HepG2 (cell line): ENCODE measurements around the gene LDHAL6B. TPM values are rescaled to one million over a fixed set of nuclear protein-coding genes. Genes with fewer than 3 reads are reported as not detected.

Experiments used
- CCAR2 ChIP-seq: fragments of 200-400 bp; formaldehyde crosslinking; optimal IDR thresholded peaks from 2 replicates; pipeline ENCODE3; 2018; ENCODE audit warnings: low read depth, mild to moderate bottlenecking, low read length, moderate library complexity
- GRHL1 ChIP-seq: sonication (generic); formaldehyde crosslinking; conservative IDR thresholded peaks from 2 replicates; pipeline ENCODE4 v1.8.0; 2022; ENCODE audit warnings: missing genetic modification reagents
- GZF1 ChIP-seq: sonication (generic); formaldehyde crosslinking; IDR thresholded peaks from 2 replicates; pipeline ENCODE4 v1.5.1; 2020; ENCODE audit warnings: mild to moderate bottlenecking, missing genetic modification reagents
- MBNL3 ChIP-seq: fragments of 250-450 bp; sonication (Bioruptor Pico); conservative IDR thresholded peaks from 2 replicates; pipeline ENCODE4 v1.8.0; 2022; ENCODE audit warnings: mild to moderate bottlenecking, inconsistent platforms
- MTA3 ChIP-seq: sonication (generic); formaldehyde crosslinking; IDR thresholded peaks from 2 replicates; pipeline ENCODE4 v1.4.0; 2020; ENCODE audit warnings: missing genetic modification reagents
- NFE2L1 ChIP-seq: sonication (generic); formaldehyde crosslinking; IDR thresholded peaks from 2 replicates; pipeline ENCODE4 v1.4.0; 2020; ENCODE audit warnings: missing genetic modification reagents, mild to moderate bottlenecking, borderline replicate concordance
- NFYC ChIP-seq: IDR thresholded peaks from 2 replicates; pipeline ENCODE4 v1.6.1; 2016; ENCODE audit warnings: missing genetic modification reagents, missing compliant biosample characterization
- ZBTB3 ChIP-seq: sonication (generic); formaldehyde crosslinking; IDR thresholded peaks from 2 replicates; pipeline ENCODE4 v1.4.0; 2020; ENCODE audit warnings: low read depth, mild to moderate bottlenecking, moderate library complexity, missing genetic modification reagents, borderline replicate concordance
- ZBTB7B ChIP-seq: sonication (generic); formaldehyde crosslinking; IDR thresholded peaks from 2 replicates; pipeline ENCODE4 v1.4.0; 2020; ENCODE audit warnings: missing genetic modification reagents
- polyA plus RNA-seq, 8 experiments: library from polyadenylated mRNA; depleted of rRNA in 3 of 8; stranded (reverse) in 7 of 8; unstranded in 1 of 8; fragments of >200 nt; fragmentation: Illumina TruSeq in 4 of 8; extraction: Trizol in 4 of 8; gene quantifications; 2 replicates each; pipeline versions ENCODE4 v1.2.1 to v1.2.3, GENCODE V29; 2011 to 2016; ENCODE audit warnings: low read depth in 4 of 8, missing spikeins in 1 of 8, mixed read lengths in 1 of 8; ENCODE audit not compliant: insufficient read depth in 1 of 8
- total RNA-seq, 5 experiments: library from RNA; depleted of rRNA; stranded (reverse); fragments of >200 nt; fragmentation: Illumina TruSeq; extraction: Trizol; gene quantifications; 2 replicates each; pipeline ENCODE4 v1.2.3, GENCODE V29; 2016; ENCODE audit warnings: low read depth in 1 of 5
- TF ChIP-seq, protein P1 (sequence below): sonication (generic); formaldehyde crosslinking; IDR thresholded peaks from 2 replicates; pipeline ENCODE4 v1.5.1; 2020; ENCODE audit warnings: mild to moderate bottlenecking, missing genetic modification reagents, moderate library complexity
- TF ChIP-seq, protein P2 (sequence below): sonication (generic); formaldehyde crosslinking; IDR thresholded peaks from 2 replicates; pipeline ENCODE4 v1.4.0; 2020; ENCODE audit warnings: missing genetic modification reagents, mild to moderate bottlenecking, borderline replicate concordance
- TF ChIP-seq, protein P3 (sequence below): IDR thresholded peaks from 2 replicates; pipeline ENCODE4 v1.6.1; 2016; ENCODE audit warnings: control low read depth
- TF ChIP-seq, protein P4 (sequence below): sonication (generic); formaldehyde crosslinking; IDR thresholded peaks from 2 replicates; pipeline ENCODE4 v1.5.0; 2020; ENCODE audit warnings: mild to moderate bottlenecking, missing genetic modification reagents

LDHAL6B gene
- total and polyA plus RNA-seq, 2 of the 13 experiments (the other 11 are each of a cell fraction or from before 2014, with no cell fraction given) = not detected

- TF ChIP-seq, protein P1, sequence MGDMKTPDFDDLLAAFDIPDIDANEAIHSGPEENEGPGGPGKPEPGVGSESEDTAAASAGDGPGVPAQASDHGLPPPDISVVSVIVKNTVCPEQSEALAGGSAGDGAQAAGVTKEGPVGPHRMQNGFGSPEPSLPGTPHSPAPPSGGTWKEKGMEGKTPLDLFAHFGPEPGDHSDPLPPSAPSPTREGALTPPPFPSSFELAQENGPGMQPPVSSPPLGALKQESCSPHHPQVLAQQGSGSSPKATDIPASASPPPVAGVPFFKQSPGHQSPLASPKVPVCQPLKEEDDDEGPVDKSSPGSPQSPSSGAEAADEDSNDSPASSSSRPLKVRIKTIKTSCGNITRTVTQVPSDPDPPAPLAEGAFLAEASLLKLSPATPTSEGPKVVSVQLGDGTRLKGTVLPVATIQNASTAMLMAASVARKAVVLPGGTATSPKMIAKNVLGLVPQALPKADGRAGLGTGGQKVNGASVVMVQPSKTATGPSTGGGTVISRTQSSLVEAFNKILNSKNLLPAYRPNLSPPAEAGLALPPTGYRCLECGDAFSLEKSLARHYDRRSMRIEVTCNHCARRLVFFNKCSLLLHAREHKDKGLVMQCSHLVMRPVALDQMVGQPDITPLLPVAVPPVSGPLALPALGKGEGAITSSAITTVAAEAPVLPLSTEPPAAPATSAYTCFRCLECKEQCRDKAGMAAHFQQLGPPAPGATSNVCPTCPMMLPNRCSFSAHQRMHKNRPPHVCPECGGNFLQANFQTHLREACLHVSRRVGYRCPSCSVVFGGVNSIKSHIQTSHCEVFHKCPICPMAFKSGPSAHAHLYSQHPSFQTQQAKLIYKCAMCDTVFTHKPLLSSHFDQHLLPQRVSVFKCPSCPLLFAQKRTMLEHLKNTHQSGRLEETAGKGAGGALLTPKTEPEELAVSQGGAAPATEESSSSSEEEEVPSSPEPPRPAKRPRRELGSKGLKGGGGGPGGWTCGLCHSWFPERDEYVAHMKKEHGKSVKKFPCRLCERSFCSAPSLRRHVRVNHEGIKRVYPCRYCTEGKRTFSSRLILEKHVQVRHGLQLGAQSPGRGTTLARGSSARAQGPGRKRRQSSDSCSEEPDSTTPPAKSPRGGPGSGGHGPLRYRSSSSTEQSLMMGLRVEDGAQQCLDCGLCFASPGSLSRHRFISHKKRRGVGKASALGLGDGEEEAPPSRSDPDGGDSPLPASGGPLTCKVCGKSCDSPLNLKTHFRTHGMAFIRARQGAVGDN (CRISPR knock-in tag) = no peak
- no peak for TF ChIP-seq GZF1
- no peak for TF ChIP-seq MTA3
- no peak for TF ChIP-seq NFE2L1
- TF ChIP-seq, protein P2, sequence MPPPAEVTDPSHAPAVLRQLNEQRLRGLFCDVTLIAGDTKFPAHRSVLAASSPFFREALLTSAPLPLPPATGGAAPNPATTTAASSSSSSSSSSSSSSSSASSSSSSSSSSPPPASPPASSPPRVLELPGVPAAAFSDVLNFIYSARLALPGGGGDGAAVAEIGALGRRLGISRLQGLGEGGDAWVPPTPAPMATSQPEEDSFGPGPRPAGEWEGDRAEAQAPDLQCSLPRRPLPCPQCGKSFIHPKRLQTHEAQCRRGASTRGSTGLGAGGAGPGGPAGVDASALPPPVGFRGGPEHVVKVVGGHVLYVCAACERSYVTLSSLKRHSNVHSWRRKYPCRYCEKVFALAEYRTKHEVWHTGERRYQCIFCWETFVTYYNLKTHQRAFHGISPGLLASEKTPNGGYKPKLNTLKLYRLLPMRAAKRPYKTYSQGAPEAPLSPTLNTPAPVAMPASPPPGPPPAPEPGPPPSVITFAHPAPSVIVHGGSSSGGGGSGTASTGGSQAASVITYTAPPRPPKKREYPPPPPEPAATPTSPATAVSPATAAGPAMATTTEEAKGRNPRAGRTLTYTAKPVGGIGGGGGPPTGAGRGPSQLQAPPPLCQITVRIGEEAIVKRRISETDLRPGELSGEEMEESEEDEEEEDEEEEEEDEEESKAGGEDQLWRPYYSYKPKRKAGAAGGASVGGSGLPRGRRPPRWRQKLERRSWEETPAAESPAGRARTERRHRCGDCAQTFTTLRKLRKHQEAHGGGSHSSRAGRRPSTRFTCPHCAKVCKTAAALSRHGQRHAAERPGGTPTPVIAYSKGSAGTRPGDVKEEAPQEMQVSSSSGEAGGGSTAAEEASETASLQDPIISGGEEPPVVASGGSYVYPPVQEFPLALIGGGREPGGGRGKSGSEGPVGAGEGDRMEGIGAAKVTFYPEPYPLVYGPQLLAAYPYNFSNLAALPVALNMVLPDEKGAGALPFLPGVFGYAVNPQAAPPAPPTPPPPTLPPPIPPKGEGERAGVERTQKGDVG = no peak
- no peak for TF ChIP-seq CCAR2
- TF ChIP-seq MBNL3 (CRISPR knock-in tag) = no peak
- no peak for TF ChIP-seq NFYC
- no peak for TF ChIP-seq ZBTB7B (CRISPR knock-in tag)
- TF ChIP-seq, protein P3, sequence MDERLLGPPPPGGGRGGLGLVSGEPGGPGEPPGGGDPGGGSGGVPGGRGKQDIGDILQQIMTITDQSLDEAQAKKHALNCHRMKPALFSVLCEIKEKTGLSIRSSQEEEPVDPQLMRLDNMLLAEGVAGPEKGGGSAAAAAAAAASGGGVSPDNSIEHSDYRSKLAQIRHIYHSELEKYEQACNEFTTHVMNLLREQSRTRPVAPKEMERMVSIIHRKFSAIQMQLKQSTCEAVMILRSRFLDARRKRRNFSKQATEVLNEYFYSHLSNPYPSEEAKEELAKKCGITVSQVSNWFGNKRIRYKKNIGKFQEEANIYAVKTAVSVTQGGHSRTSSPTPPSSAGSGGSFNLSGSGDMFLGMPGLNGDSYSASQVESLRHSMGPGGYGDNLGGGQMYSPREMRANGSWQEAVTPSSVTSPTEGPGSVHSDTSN (CRISPR knock-in tag) = no peak
- TF ChIP-seq, protein P4, sequence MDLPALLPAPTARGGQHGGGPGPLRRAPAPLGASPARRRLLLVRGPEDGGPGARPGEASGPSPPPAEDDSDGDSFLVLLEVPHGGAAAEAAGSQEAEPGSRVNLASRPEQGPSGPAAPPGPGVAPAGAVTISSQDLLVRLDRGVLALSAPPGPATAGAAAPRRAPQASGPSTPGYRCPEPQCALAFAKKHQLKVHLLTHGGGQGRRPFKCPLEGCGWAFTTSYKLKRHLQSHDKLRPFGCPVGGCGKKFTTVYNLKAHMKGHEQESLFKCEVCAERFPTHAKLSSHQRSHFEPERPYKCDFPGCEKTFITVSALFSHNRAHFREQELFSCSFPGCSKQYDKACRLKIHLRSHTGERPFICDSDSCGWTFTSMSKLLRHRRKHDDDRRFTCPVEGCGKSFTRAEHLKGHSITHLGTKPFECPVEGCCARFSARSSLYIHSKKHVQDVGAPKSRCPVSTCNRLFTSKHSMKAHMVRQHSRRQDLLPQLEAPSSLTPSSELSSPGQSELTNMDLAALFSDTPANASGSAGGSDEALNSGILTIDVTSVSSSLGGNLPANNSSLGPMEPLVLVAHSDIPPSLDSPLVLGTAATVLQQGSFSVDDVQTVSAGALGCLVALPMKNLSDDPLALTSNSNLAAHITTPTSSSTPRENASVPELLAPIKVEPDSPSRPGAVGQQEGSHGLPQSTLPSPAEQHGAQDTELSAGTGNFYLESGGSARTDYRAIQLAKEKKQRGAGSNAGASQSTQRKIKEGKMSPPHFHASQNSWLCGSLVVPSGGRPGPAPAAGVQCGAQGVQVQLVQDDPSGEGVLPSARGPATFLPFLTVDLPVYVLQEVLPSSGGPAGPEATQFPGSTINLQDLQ (CRISPR knock-in tag) = no peak
- TF ChIP-seq GRHL1 (CRISPR knock-in tag) = no peak
- TF ChIP-seq ZBTB3 = no peak
Measured at GRCh38 chr15:59255680-59256336, 49.2 kb downstream of the LDHAL6B start (continued).
